CD4-positive, alpha-beta T cell treated with Interleukin-17A for 1 hour (primary cell): ENCODE measurements around the gene SLC4A9.

Source experiments
- DNase-seq: peaks from one replicate; pipeline ENCODE4 v3.0.0-alpha.2; 2020

SLC4A9 gene

DNA sequence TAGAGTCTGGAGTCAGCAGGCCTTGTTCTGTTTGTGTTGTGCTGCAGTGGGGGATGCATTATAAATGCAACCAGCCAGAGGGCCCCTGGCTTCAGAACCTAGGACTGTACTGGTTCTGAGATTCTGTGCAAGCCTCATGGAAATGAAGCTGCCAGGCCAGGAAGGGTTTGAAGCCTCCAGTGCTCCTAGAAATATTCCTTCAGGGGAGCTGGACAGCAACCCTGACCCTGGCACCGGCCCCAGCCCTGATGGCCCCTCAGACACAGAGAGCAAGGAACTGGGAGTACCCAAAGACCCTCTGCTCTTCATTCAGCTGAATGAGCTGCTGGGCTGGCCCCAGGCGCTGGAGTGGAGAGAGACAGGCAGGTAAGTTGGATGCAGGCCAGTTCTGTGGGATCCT lies at the start of gene SLC4A9:
Gene SLC4A9, plus strand, starts transcription at position 94 of the 400 bp plus-strand sequence. Its CDS starts 43 bp downstream, at position 137.
- DNase-seq: no peak

DNA sequence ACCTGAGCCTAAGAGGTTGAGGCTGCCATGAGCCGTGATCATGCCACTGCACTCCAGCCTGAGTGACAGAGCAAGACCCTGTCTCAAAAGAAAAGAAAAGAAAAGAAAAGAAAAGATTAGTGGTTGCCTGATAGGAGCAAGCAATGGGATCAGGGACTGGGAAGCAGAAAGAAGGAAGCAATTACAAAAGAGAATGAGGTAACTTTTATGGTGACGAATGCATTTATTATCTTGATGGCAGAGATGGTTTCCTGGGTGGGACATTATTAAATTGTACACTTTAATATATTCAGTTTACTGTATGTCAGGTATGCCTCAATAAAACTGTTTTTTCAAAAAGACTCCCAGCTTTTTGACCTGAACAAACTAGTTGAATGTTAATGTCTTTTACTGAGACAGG lies 49.6 kb upstream of the SLC4A9 start:
- no peak for DNase-seq

GRCh38 chr5:140311011-140311467 lies 49.0 kb upstream of the SLC4A9 start:
- no peak for DNase-seq

- DNase-seq: no peak
Measured at GRCh38 chr5:140312067-140312790, 47.8 kb upstream of the SLC4A9 start.

GRCh38 chr5:140312791-140313189 lies 47.2 kb upstream of the SLC4A9 start:
- DNase-seq: no peak

- no peak for DNase-seq
Measured at GRCh38 chr5:140317859-140318258, 42.1 kb upstream of the SLC4A9 start.

GRCh38 chr5:140318792-140319191 lies 41.2 kb upstream of the SLC4A9 start:
- DNase-seq: no peak

DNA sequence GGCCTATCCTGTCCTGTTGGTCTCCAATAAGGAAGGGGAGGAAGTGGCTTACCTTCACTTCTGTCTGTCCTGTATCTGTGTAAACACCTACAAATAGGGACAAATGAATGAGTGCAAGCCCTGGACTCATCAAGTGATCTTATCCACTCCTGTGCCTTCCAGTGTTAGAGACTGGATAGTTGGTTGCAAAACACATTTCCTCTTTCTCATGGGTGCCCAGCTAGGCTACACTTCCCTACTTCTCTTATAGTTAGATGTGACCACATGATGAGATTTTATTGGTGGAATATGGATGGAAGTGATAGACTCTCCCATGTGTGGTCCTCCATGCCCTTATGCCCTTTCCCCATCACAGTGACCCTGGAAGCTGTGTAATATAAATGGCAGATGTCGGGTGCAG lies 40.2 kb upstream of the SLC4A9 start:
- no peak for DNase-seq

- DNase-seq: peak; percentile 19
Measured at GRCh38 chr5:140321796-140322195, 38.2 kb upstream of the SLC4A9 start.

- no peak for DNase-seq
Measured at GRCh38 chr5:140322751-140323731, 37.0 kb upstream of the SLC4A9 start.

DNA sequence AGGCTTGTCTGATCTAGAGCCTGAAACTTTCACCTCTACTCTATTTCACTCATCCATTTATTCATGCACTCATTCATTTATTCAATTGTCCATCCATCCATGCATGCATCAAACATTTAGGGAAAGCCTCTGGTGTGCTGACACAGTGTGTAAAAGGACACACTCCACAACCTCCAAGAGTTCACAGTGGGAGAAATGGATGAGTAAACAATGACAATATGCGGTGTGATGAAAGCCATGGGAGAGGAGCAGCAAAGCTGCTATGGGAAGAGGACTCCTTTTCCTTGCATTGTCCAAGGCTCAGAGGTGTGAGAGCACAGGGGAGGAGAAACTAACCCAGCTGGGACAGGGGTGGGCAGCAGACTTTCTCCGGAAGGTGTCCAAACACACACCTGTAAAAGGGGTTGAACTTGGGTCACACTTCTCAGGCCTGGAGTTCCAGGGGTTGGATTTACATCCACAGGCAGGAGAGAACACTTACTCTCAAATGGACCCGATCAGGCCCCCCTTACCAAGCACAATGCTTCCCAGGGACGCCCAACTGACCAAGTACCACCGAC lies 35.9 kb upstream of the SLC4A9 start:
- no peak for DNase-seq

GRCh38 chr5:140324617-140325241 lies 35.3 kb upstream of the SLC4A9 start:
- no peak for DNase-seq

DNA sequence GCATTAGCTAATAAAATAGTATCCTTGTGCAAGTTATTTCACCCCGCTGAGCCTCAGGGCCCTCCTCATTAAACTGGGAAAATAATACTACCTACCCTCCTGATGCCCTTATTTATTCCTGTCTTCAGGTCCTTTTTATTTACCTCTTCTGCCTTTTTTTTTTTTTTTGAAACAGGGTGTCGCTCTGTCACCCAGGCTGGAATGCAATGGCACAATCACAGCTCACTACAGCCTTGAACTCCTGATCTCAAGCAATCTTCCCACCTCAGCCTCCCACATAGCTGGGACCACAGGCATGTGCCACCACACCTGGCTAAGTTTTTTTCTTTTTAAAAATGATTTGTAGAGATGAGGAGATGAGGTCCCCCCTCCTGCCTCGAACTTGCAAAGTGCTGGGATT lies 34.5 kb upstream of the SLC4A9 start:
- no peak for DNase-seq

DNA sequence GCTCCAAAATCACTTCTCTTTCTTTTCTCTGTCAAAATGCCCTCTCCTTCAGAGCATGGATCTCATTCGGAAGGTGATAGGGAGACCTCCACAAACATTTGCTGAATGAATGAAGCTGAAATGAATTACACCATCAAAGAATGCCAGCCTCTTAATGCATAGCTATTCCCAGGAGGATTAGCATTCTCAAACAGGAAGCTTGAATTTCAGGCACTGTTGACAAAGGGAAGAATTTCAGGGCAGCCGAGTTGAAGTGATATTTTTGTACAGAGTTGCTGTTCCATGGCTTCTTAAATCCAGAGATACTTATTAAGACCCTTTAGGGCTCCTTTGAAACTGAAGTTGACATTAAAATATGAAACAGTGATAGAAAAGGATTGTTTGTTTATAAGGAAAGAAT lies 32.4 kb upstream of the SLC4A9 start:
- DNase-seq: no peak

DNA sequence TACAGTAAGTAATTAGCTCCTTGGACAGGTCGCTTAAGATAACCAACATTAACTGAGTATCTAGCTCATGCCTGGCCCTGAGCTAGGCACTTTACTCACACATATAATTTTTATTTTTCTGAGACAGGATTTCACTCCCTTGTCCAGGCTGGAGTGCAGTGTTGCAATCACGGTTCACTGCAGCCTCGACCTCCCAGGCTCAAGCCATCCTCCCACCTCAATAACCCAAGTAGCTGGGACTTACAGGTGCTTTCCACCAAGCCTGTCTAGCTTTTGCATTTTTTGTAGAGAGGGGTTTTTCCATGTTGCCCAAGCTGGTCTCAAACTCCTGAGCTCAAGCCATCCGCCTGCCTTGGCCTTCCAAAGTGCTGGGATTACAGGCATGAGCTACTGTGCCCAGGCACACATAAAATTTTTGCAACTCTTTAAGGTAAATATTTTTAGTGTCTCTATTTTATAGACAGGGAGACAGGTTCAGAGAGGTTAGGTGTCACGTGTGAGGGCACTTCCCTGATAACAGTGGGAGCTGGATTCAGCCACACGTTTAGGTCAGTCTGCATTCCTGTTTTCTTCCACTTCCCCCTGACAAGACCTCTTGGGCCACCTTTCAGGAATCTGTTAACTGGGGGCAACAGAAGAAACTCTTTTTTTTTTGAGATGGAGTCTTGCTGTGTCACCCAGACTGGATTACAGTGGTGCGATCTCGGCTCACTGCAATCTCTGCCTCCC lies 31.8 kb upstream of the SLC4A9 start:
- DNase-seq: no peak

- no peak for DNase-seq
Measured at GRCh38 chr5:140329739-140330481, 30.1 kb upstream of the SLC4A9 start.

DNA sequence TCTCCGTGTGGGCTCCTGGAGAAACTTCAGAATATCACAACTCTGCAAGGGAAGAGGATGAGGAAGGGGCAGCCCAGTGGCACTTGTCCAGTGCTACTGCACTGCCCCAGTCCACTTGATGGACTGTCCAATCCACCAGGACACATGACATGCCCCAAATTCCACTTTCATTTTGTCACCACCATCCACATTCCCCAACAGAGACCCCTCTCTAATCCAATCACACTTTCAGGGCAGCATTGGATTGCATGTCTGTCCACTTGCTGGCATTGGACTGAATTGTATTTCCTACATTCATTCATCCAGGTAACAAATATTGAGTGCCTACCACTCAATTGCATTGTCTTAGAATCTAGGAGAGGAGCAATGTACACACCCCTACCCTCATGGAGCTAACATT lies 28.4 kb upstream of the SLC4A9 start:
- DNase-seq: no peak

GRCh38 chr5:140336388-140336787 lies 23.6 kb upstream of the SLC4A9 start:
- no peak for DNase-seq

DNA sequence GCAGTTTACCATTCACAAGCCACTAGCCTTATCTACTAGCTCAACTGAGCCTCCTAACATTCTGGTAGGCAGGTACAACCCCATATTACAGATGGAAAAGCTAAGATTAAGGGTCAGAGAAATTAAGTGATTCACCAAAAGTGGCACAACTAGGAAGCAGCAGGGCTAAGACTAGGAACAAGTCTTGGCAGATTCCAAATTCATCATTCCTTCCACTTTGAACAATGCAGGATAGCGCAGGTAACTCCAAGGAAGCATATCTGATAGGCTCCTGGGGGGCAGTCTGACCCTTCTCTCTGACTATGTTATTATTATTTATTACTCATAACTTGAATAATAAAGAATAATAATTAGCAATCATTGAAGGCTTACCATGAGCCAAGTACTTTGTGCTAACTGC lies 22.1 kb upstream of the SLC4A9 start:
- DNase-seq: no peak

- DNase-seq: no peak
Measured at GRCh38 chr5:140338336-140338735, 21.7 kb upstream of the SLC4A9 start.

DNA sequence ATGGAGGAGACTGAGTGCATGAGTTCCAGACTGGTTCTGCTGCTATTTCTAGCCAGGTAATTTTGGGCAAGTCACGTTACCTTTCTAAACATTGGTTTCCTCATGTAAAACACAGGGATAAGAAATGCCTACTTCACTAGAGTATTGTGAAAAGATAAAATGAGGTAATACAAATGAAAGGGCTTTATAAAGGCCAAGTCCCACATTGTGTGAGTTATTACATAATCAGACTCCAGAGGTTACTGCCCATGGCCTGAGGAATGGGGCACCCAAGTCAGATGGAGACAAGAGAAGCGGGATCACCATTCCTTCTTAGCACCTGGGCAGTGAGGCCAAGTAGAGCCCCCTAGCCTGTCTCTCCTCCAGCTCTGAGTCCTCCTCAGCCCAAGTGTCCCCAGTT lies 21.1 kb upstream of the SLC4A9 start:
- DNase-seq: no peak

- DNase-seq: no peak
Measured at GRCh38 chr5:140339636-140340035, 20.4 kb upstream of the SLC4A9 start.
